Astrocyte of the cerebellum (primary cell): ENCODE data around the gene ENKUR.

Experiments used
- DNase-seq: peaks from one replicate; pipeline ENCODE4 v3.0.0-alpha.2; 2011; ENCODE audit warnings: low read depth
- H3K4me3 ChIP-seq: 2 replicates; pipeline ENCODE4 v1.5.1; 2011; ENCODE audit warnings: mild to moderate bottlenecking, low read depth, low read length, moderate library complexity
- CTCF ChIP-seq: IDR thresholded peaks from 2 replicates; pipeline ENCODE4 v1.5.1; 2012; ENCODE audit warnings: low read length, low read depth, moderate library complexity, mild to moderate bottlenecking; ENCODE audit errors: missing control alignments
- in situ Hi-C: cut with HindIII; loops from 2 replicates; pipeline ENCODE4 v1.10.0; 2017; ENCODE audit warnings: low sequenced_read_pairs

ENKUR gene

GRCh38 chr10:25047591-25048301 is 31.8 kb upstream of the ENKUR start:
- no peak overlapping the region for H3K4me3 ChIP-seq
- DNase-seq: peak; percentile 92
- no peak for TF ChIP-seq CTCF
- in situ Hi-C loops: no loop called here

GRCh38 chr10:25047088-25047487 is 31.1 kb upstream of the ENKUR start:
- DNase-seq: no peak
- in situ Hi-C loops: no loop called here
- H3K4me3 ChIP-seq: no peak overlapping the region
- no peak for TF ChIP-seq CTCF

- no peak overlapping the region for H3K4me3 ChIP-seq
- in situ Hi-C loops: no loop called here
- DNase-seq: no peak
- no peak for TF ChIP-seq CTCF
Measured at GRCh38 chr10:25046641-25047040, 30.7 kb upstream of the ENKUR start.

- no peak for TF ChIP-seq CTCF
- in situ Hi-C loops: no loop called here
- no peak overlapping the region for H3K4me3 ChIP-seq
- DNase-seq: no peak
Measured at GRCh38 chr10:25039531-25039930, 23.6 kb upstream of the ENKUR start.

- DNase-seq: no peak
- no peak for TF ChIP-seq CTCF
- in situ Hi-C loops: no loop called here
- no peak overlapping the region for H3K4me3 ChIP-seq
Measured at GRCh38 chr10:25038325-25038724, 22.4 kb upstream of the ENKUR start.

- DNase-seq: no peak
- in situ Hi-C loops: no loop called here
- no peak for TF ChIP-seq CTCF
- no peak overlapping the region for H3K4me3 ChIP-seq
Measured at GRCh38 chr10:25036381-25036780, 20.4 kb upstream of the ENKUR start.

GRCh38 chr10:25029519-25029918 is 13.6 kb upstream of the ENKUR start:
- in situ Hi-C loops: no loop called here
- H3K4me3 ChIP-seq: no peak overlapping the region
- DNase-seq: no peak
- TF ChIP-seq CTCF: no peak
